Trophoblast cell (in vitro differentiated cells and primary cell): ENCODE results near the gene LRRFIP1.

Experiments used
- DNase-seq, 2 donors: peaks; one replicate each; pipeline ENCODE4 v3.0.0-alpha.2; 2016
- H2AFZ ChIP-seq: 2 replicates; pipeline ENCODE4 v1.6.1; 2013; ENCODE audit warnings: low read length, moderate library complexity, mild to moderate bottlenecking; ENCODE audit not compliant: insufficient read depth, poor library complexity
- H2AK5ac ChIP-seq: 2 replicates; pipeline ENCODE4 v1.6.1; 2013; ENCODE audit warnings: mild to moderate bottlenecking, low read length
- H2BK120ac ChIP-seq: 2 replicates; pipeline ENCODE4 v1.6.1; 2013; ENCODE audit warnings: low read length, mild to moderate bottlenecking, moderate library complexity; ENCODE audit not compliant: insufficient read depth, poor library complexity
- H2BK12ac ChIP-seq: 2 replicates; pipeline ENCODE4 v1.6.1; 2013; ENCODE audit warnings: mild to moderate bottlenecking, low read length, moderate library complexity
- H2BK5ac ChIP-seq: 2 replicates; pipeline ENCODE4 v1.6.1; 2013; ENCODE audit warnings: low read length, low read depth, moderate library complexity, mild to moderate bottlenecking; ENCODE audit not compliant: poor library complexity
- H3K14ac ChIP-seq: 2 replicates; pipeline ENCODE4 v1.6.1; 2013; ENCODE audit warnings: mild to moderate bottlenecking, low read length
- H3K18ac ChIP-seq: 2 replicates; pipeline ENCODE4 v1.6.1; 2013; ENCODE audit warnings: mild to moderate bottlenecking, low read length
- H3K23ac ChIP-seq: 2 replicates; pipeline ENCODE4 v1.6.1; 2013; ENCODE audit warnings: low read length
- H3K27ac ChIP-seq: 2 replicates; pipeline ENCODE4 v1.5.1; 2013; ENCODE audit warnings: low read depth, mild to moderate bottlenecking, inconsistent platforms, low read length, moderate library complexity
- H3K27me3 ChIP-seq: 2 replicates; pipeline ENCODE4 v1.6.1; 2013; ENCODE audit warnings: inconsistent platforms, mild to moderate bottlenecking, low read length, moderate library complexity; ENCODE audit not compliant: insufficient read depth
- H3K36me3 ChIP-seq, 2 experiments: 1 replicate in 1 of 2; 2 replicates in 1 of 2; pipeline ENCODE4 v1.6.1; 2013; ENCODE audit warnings: low read length in 2 of 2, mild to moderate bottlenecking in 2 of 2, moderate library complexity in 1 of 2; ENCODE audit not compliant: insufficient read depth in 2 of 2, control insufficient read depth in 1 of 2
- H3K4ac ChIP-seq: 2 replicates; pipeline ENCODE4 v1.6.1; 2013; ENCODE audit warnings: low read depth, mild to moderate bottlenecking, low read length, moderate library complexity
- H3K4me1 ChIP-seq, 2 experiments: 1 replicate in 1 of 2; 2 replicates in 1 of 2; pipeline ENCODE4 v1.6.1; 2013; ENCODE audit warnings: low read length in 2 of 2, mild to moderate bottlenecking in 2 of 2, moderate library complexity in 1 of 2; ENCODE audit not compliant: insufficient read depth in 2 of 2, control insufficient read depth in 1 of 2
- H3K4me2 ChIP-seq: 2 replicates; pipeline ENCODE4 v1.6.1; 2013; ENCODE audit warnings: inconsistent platforms, mild to moderate bottlenecking, low read length, moderate library complexity
- H3K4me3 ChIP-seq: 2 replicates; pipeline ENCODE4 v1.5.1; 2013; ENCODE audit warnings: mild to moderate bottlenecking, low read depth, low read length, inconsistent platforms
- H3K79me1 ChIP-seq: one replicate; pipeline ENCODE4 v1.6.1; 2013; ENCODE audit warnings: low read length
- H3K79me2 ChIP-seq: 2 replicates; pipeline ENCODE4 v1.6.1; 2013; ENCODE audit warnings: low read length, mild to moderate bottlenecking; ENCODE audit not compliant: control insufficient read depth, insufficient read depth, poor library complexity
- H3K9ac ChIP-seq: 2 replicates; pipeline ENCODE4 v1.6.1; 2013; ENCODE audit warnings: mild to moderate bottlenecking, low read length
- H3K9me3 ChIP-seq: 2 replicates; pipeline ENCODE4 v1.6.1; 2013; ENCODE audit warnings: low read depth, mild to moderate bottlenecking, control low read depth, inconsistent platforms, low read length; ENCODE audit not compliant: insufficient read depth
- H4K12ac ChIP-seq: 2 replicates; pipeline ENCODE4 v1.6.1; 2013; ENCODE audit warnings: low read depth, mild to moderate bottlenecking, low read length, moderate library complexity
- H4K8ac ChIP-seq: 2 replicates; pipeline ENCODE4 v1.6.1; 2013; ENCODE audit warnings: low read depth, mild to moderate bottlenecking, low read length, moderate library complexity
- H4K91ac ChIP-seq: one replicate; pipeline ENCODE4 v1.6.1; 2013; ENCODE audit warnings: low read depth, mild to moderate bottlenecking, low read length, moderate library complexity
- WGBS: extraction: QIAGEN DNeasy Blood & Tissue Kit; methylation state at CpG from one replicate; pipeline ENCODE4 v1.1.7; 2013; ENCODE audit warnings: missing lambda C conversion rate; ENCODE audit not compliant: insufficient read length, insufficient coverage; ENCODE audit errors: extremely low coverage; 5-methylcytosine and 5-hydroxymethylcytosine counted together

LRRFIP1 gene

GRCh38 chr2:237637429-237638135, 10.2 kb downstream of the LRRFIP1 start:
- Histone ChIP-seq H3K36me3 (peaks cover 2 to 4% of the 10 kb centered on the region in 2 experiments), H2BK12ac (no peak overlapping the region), H2AK5ac (no peak overlapping the region), H3K27ac (no peak overlapping the region), H3K23ac (no peak overlapping the region), H4K91ac (no peak overlapping the region), H3K4me2 (no peak overlapping the region), H3K79me1 (no peaks in the 10 kb centered on the region), H3K27me3 (no peaks in the 10 kb centered on the region), H2AFZ (no peak overlapping the region), H2BK5ac (no peak overlapping the region), H3K4me3 (no peak overlapping the region), H3K4ac (no peak overlapping the region), H3K9me3 (peaks cover 5% of the 10 kb centered on the region), H4K8ac (no peak overlapping the region), H3K4me1 (peaks cover 2 to 6% of the 10 kb centered on the region in 2 experiments), H3K79me2 (no peaks in the 10 kb centered on the region), H3K9ac (no peak overlapping the region), H3K18ac (no peak overlapping the region), H3K14ac (no peak overlapping the region), H4K12ac (no peak overlapping the region), H2BK120ac (no peak overlapping the region)
- no CpG with 5 or more reads among the region's 3 CpGs for WGBS
- no peak for DNase-seq

- Histone ChIP-seq H4K8ac (no peak overlapping the region), H3K4me2 (no peak overlapping the region), H3K4ac (no peak overlapping the region), H2BK12ac (no peak overlapping the region), H3K4me1 (peaks cover 2 to 6% of the 10 kb centered on the region in 2 experiments), H3K18ac (no peak overlapping the region), H2BK5ac (no peak overlapping the region), H3K14ac (no peak overlapping the region), H2BK120ac (no peak overlapping the region), H2AFZ (no peak overlapping the region), H3K36me3 (peaks cover 2 to 4% of the 10 kb centered on the region in 2 experiments), H3K79me2 (no peaks in the 10 kb centered on the region), H3K27me3 (no peaks in the 10 kb centered on the region), H3K4me3 (no peak overlapping the region), H3K27ac (no peak overlapping the region), H2AK5ac (no peak overlapping the region), H3K9me3 (peaks cover 5% of the 10 kb centered on the region), H3K79me1 (no peaks in the 10 kb centered on the region), H3K23ac (no peak overlapping the region), H4K12ac (no peak overlapping the region), H4K91ac (no peak overlapping the region), H3K9ac (no peak overlapping the region)
- DNase-seq = no peak
- WGBS = no CpG with 5 or more reads among the region's 8 CpGs
Observed at GRCh38 chr2:237638176-237638575, 10.8 kb downstream of the LRRFIP1 start.

GRCh38 chr2:237639052-237639835, 11.9 kb downstream of the LRRFIP1 start:
- H3K9me3 ChIP-seq = peaks cover 5% of the 10 kb centered on the region
- H3K27me3 ChIP-seq = no peaks in the 10 kb centered on the region
- H3K79me2 ChIP-seq = no peaks in the 10 kb centered on the region

GRCh38 chr2:237639836-237640220, 12.4 kb downstream of the LRRFIP1 start:
- Histone ChIP-seq H3K4ac (no peak overlapping the region), H3K27me3 (no peaks in the 10 kb centered on the region), H3K79me1 (no peaks in the 10 kb centered on the region), H3K36me3 (peaks cover 2 to 4% of the 10 kb centered on the region in 2 experiments), H2BK5ac (no peak overlapping the region), H3K18ac (no peak overlapping the region), H4K12ac (no peak overlapping the region), H3K4me3 (no peak overlapping the region), H3K23ac (no peak overlapping the region), H3K4me2 (no peak overlapping the region), H3K9ac (no peak overlapping the region), H3K14ac (no peak overlapping the region), H3K79me2 (no peaks in the 10 kb centered on the region), H3K9me3 (peaks cover 5% of the 10 kb centered on the region), H2BK120ac (no peak overlapping the region), H4K91ac (no peak overlapping the region), H3K27ac (no peak overlapping the region), H2AFZ (no peak overlapping the region), H4K8ac (no peak overlapping the region), H2BK12ac (no peak overlapping the region), H3K4me1 (peaks cover 2 to 4% of the 10 kb centered on the region in 2 experiments), H2AK5ac (no peak overlapping the region)
- WGBS = no CpG with 5 or more reads among the region's 6 CpGs
- DNase-seq = no peak

More at GRCh38 chr2:237639052-237639835, 11.9 kb downstream of the LRRFIP1 start:
- H2BK120ac ChIP-seq = no peak overlapping the region
- WGBS = no CpG with 5 or more reads among the region's 11 CpGs
- H2BK5ac ChIP-seq = no peak overlapping the region
- H2AK5ac ChIP-seq = no peak overlapping the region
- no peak overlapping the region for H3K9ac ChIP-seq
- H3K4me2 ChIP-seq = no peak overlapping the region
- no peak overlapping the region for H3K18ac ChIP-seq
- H3K4me1 ChIP-seq = peaks cover 2 to 4% of the 10 kb centered on the region in 2 experiments
- no peak overlapping the region for H4K12ac ChIP-seq
- no peak overlapping the region for H3K14ac ChIP-seq
- H4K8ac ChIP-seq = no peak overlapping the region
- H4K91ac ChIP-seq = no peak overlapping the region
- H3K4ac ChIP-seq = no peak overlapping the region
- no peak overlapping the region for H2AFZ ChIP-seq
- peaks cover 2 to 4% of the 10 kb centered on the region in 2 experiments for H3K36me3 ChIP-seq
- no peak for DNase-seq
- no peak overlapping the region for H3K4me3 ChIP-seq
- H3K23ac ChIP-seq = no peak overlapping the region
- no peaks in the 10 kb centered on the region for H3K79me1 ChIP-seq
- no peak overlapping the region for H2BK12ac ChIP-seq
- H3K27ac ChIP-seq = no peak overlapping the region
